Spleen (tissue), 7 donors: ENCODE results near the gene SMAD3.

ENCODE experiments used
- POLR2A ChIP-seq, 3 donors: fragments of 450-650 bp; IDR thresholded peaks; one replicate each; pipeline ENCODE4 v1.5.1; 2017; ENCODE audit warnings: antibody characterized with exemption in 3 of 3, mild to moderate bottlenecking in 1 of 3
- POLR2AphosphoS5 ChIP-seq, 3 donors: sonication (generic); formaldehyde crosslinking; IDR thresholded peaks; one replicate each; pipeline ENCODE4 v1.5.1; 2017; ENCODE audit warnings: antibody characterized with exemption in 3 of 3
- TF ChIP-seq, protein P1 (sequence below), 11 experiments: fragments of 200-600 bp in 7 of 11; fragments of 450-650 bp in 4 of 11; sonication (generic) in 4 of 11; IDR thresholded peaks in 8 of 11; conservative IDR thresholded peaks in 3 of 11; 1 replicate in 7 of 11; 2 replicates in 4 of 11; pipeline versions ENCODE4 v1.4.0 to v1.8.0; 2016 to 2021; ENCODE audit warnings: antibody characterized with exemption in 11 of 11, inconsistent platforms in 4 of 11, mild to moderate bottlenecking in 1 of 11
- donor health status: DM: no; HTN: no; CAD: no; lungs with moderate emphysema.
- donor health status: DM: no; HTN: no; CAD: no.
- donor health status: DM: no; HTN: no; CAD: no.

DNA sequence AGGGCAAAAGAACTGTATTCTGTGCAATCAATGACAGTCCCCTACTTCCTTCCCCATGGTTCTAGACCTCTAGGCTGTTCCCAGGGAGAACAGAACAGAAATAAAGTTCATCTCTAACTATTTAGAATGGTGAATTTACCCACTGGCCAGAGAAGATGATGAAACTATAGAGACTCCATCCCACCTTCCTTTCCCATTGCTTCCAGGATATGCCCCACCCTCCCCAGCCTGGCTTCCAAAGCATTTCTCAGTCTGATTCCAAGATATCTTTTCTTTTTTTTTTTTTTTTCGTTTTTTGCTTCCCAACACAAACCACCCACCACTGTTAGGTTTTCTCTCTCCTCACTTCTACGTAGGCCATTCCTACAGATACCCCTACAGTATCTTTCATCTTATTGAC is 25.1 kb upstream of the SMAD3 start:
- TF ChIP-seq, protein P1, sequence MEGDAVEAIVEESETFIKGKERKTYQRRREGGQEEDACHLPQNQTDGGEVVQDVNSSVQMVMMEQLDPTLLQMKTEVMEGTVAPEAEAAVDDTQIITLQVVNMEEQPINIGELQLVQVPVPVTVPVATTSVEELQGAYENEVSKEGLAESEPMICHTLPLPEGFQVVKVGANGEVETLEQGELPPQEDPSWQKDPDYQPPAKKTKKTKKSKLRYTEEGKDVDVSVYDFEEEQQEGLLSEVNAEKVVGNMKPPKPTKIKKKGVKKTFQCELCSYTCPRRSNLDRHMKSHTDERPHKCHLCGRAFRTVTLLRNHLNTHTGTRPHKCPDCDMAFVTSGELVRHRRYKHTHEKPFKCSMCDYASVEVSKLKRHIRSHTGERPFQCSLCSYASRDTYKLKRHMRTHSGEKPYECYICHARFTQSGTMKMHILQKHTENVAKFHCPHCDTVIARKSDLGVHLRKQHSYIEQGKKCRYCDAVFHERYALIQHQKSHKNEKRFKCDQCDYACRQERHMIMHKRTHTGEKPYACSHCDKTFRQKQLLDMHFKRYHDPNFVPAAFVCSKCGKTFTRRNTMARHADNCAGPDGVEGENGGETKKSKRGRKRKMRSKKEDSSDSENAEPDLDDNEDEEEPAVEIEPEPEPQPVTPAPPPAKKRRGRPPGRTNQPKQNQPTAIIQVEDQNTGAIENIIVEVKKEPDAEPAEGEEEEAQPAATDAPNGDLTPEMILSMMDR (IDR thresholded peaks at IDR 0.05 in 8 of 11, conservative IDR thresholded peaks at IDR 0.05 in 3 of 11) = no peak
- TF ChIP-seq POLR2A (IDR thresholded peaks at IDR 0.05) (no peak), POLR2AphosphoS5 (IDR thresholded peaks at IDR 0.05) (no peak)
